Progenitor cell of endocrine pancreas (in vitro differentiated cells): ENCODE measurements around the gene TAS2R43. TPM values are rescaled to one million over a fixed set of nuclear protein-coding genes. Genes with fewer than 3 reads are reported as not detected.
"Not testable (repeated sequence)": the region's sequence is repeated elsewhere in the genome, so short reads cannot be mapped to it uniquely, and the experiment has no call there.

Experiments used
- DNase-seq: peaks from one replicate; pipeline ENCODE4 v3.0.0; 2021; ENCODE audit warnings: low spot score; ENCODE audit not compliant: unreplicated experiment
- H3K27ac Mint-ChIP-seq: 2 replicates; pipeline ENCODE4 v1.8.0; 2021; ENCODE audit warnings: mild to moderate bottlenecking, moderate library complexity, mixed read lengths
- H3K27me3 Mint-ChIP-seq: 2 replicates; pipeline ENCODE4 v1.8.0; 2021; ENCODE audit warnings: mixed read lengths
- H3K36me3 Mint-ChIP-seq: 2 replicates; pipeline ENCODE4 v1.8.0; 2022; ENCODE audit warnings: mixed read lengths; ENCODE audit not compliant: insufficient read depth
- H3K4me1 Mint-ChIP-seq: 2 replicates; pipeline ENCODE4 v1.8.0; 2021; ENCODE audit warnings: low read depth, mixed read lengths
- H3K4me3 Mint-ChIP-seq: 2 replicates; pipeline ENCODE4 v1.8.0; 2021; ENCODE audit warnings: low read depth, mild to moderate bottlenecking, moderate library complexity, mixed read lengths
- H3K9me3 Mint-ChIP-seq: 2 replicates; pipeline ENCODE4 v1.8.0; 2021; ENCODE audit warnings: low read depth, mixed read lengths
- total RNA-seq: library from RNA; stranded (reverse); gene quantifications from 2 replicates; pipeline ENCODE4 v1.2.1, GENCODE V29; 2021
- TF ChIP-seq, protein P1 (sequence below): fragments of 200-600 bp; sonication (generic); IDR thresholded peaks from one replicate; pipeline ENCODE4 v1.5.0; 2021; ENCODE audit warnings: antibody characterized with exemption, mild to moderate bottlenecking; ENCODE audit not compliant: unreplicated experiment

Gene TAS2R43
- total RNA-seq, 1 donor from 2014 or later, result 1.2 TPM

DNA sequence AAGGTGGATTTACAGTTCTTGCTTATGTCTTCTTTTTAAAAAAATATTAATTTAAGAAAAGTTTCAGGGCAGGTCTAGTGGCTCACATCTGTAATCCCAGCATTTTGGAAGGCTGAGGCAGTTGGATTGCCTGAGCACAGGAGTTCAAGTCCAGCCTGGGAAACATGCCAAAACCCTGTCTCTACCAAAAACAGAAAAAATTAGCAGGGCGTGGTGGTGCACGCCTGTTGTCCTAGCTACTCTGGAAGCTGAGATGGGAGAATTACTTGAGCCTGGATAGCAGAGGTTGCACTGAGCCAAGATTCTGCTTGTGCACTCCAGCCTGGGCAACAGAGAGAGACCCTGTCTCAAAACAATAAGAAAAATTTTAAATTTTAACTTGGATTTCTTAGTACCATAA, 24.6 kb downstream of the TAS2R43 start:
- Mint-ChIP-seq H3K36me3 (peaks cover 27% of the 10 kb centered on the region), H3K4me3 (no peak overlapping the region), H3K4me1 (peaks cover 18% of the 10 kb centered on the region), H3K9me3 (peaks cover 11% of the 10 kb centered on the region), H3K27me3 (no peaks in the 10 kb centered on the region), H3K27ac (no peak overlapping the region)
- TF ChIP-seq, protein P1, sequence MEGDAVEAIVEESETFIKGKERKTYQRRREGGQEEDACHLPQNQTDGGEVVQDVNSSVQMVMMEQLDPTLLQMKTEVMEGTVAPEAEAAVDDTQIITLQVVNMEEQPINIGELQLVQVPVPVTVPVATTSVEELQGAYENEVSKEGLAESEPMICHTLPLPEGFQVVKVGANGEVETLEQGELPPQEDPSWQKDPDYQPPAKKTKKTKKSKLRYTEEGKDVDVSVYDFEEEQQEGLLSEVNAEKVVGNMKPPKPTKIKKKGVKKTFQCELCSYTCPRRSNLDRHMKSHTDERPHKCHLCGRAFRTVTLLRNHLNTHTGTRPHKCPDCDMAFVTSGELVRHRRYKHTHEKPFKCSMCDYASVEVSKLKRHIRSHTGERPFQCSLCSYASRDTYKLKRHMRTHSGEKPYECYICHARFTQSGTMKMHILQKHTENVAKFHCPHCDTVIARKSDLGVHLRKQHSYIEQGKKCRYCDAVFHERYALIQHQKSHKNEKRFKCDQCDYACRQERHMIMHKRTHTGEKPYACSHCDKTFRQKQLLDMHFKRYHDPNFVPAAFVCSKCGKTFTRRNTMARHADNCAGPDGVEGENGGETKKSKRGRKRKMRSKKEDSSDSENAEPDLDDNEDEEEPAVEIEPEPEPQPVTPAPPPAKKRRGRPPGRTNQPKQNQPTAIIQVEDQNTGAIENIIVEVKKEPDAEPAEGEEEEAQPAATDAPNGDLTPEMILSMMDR, result no peak
- DNase-seq, result no peak

GRCh38 chr12:11062194-11062593, 29.9 kb downstream of the TAS2R43 start, which contains the start of gene TAS2R46:
Gene TAS2R46 (minus strand): TSS chr12:11062294. CDS start chr12:11062294, 0 bp downstream.
- H3K9me3 Mint-ChIP-seq, H3K27me3 Mint-ChIP-seq, H3K27ac Mint-ChIP-seq, DNase-seq, H3K4me1 Mint-ChIP-seq, H3K4me3 Mint-ChIP-seq: not testable (repeated sequence)
- H3K36me3 Mint-ChIP-seq, result peaks cover 11% of the 10 kb centered on the region

- TF ChIP-seq, protein P1, result no peak
- no peak overlapping the region for H3K27ac Mint-ChIP-seq
- DNase-seq, result no peak
- H3K4me1 Mint-ChIP-seq, result peaks cover 8% of the 10 kb centered on the region
- no peaks in the 10 kb centered on the region for H3K27me3 Mint-ChIP-seq
- H3K36me3 Mint-ChIP-seq, result peaks cover 20% of the 10 kb centered on the region
- H3K9me3 Mint-ChIP-seq, result peaks cover 5% of the 10 kb centered on the region
- H3K4me3 Mint-ChIP-seq, result no peak overlapping the region
These were observed 32.3 kb downstream of the TAS2R43 start for GRCh38 chr12:11059784-11060183.

DNA sequence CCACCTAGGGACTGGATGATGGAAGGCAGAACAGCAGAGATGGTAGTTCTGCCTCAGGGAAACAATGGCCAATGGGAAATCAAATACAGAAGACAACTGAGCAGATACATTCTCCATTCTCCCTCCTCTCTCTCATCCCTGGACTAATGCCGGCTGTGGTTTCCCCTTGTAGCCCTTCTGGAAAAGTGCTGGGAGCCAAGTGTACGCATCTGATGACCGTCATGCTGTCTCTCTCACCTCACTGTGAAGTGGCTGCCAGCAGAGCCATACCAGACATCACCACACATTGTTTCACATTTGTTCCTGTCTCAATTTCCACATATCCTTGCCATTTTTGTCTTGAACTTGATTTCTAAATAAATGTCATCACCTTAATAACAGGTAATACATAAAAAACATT, 33.1 kb downstream of the TAS2R43 start:
- Mint-ChIP-seq H3K4me1 (peaks cover 8% of the 10 kb centered on the region), H3K4me3 (no peak overlapping the region), H3K9me3 (peaks cover 5% of the 10 kb centered on the region), H3K27me3 (no peaks in the 10 kb centered on the region), H3K36me3 (peaks cover 15% of the 10 kb centered on the region), H3K27ac (no peak overlapping the region)
- DNase-seq, result no peak
- TF ChIP-seq, protein P1, result no peak

- DNase-seq, result no peak
- no peak overlapping the region for H3K4me3 Mint-ChIP-seq
- TF ChIP-seq, protein P1, result no peak
- peaks cover 42% of the 10 kb centered on the region for H3K36me3 Mint-ChIP-seq
- H3K9me3 Mint-ChIP-seq, result peaks cover 30% of the 10 kb centered on the region
- H3K4me1 Mint-ChIP-seq, result peaks cover 5% of the 10 kb centered on the region
- H3K27me3 Mint-ChIP-seq, result no peaks in the 10 kb centered on the region
- H3K27ac Mint-ChIP-seq, result no peak overlapping the region
These were observed 36.8 kb downstream of the TAS2R43 start for GRCh38 chr12:11055306-11055705.

DNA sequence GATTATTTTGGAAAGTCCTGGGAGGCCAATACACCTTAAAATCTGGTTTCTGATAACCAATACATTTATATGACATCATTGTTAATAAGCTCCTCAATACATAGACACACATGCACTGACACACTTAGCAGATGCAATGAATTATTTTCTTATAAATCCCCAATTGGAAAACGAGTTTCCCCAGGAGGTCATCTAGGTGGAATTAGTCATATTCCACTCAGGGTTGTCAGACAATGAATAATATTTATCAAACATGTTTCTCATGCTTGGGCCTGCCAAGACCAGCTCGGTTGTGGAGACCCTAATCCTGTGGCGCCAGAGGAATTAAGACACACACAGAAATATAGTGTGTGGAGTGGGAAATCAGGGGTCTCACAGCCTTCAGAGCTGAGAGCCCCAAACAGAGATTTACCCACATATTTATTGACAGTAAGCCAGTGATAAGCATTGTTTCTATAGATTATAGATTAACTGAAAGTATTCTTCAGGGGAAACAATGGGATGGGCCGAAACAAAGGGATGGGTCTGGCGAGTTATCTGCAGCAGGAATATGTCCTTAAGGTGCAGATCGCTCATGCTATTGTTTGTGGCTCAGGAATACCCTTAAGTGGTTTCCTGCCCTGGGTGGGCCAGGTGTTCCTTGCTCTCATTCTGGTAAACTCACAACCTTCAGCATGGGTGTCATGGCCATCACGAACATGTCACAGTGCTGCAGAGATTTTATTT, 42.1 kb downstream of the TAS2R43 start:
- H3K36me3 Mint-ChIP-seq, result peaks cover 56% of the 10 kb centered on the region

GRCh38 chr12:11041366-11041765, 50.7 kb downstream of the TAS2R43 start:
- not testable (repeated sequence) for H3K27me3 Mint-ChIP-seq, H3K27ac Mint-ChIP-seq, DNase-seq, H3K4me3 Mint-ChIP-seq
- peaks cover 60% of the 10 kb centered on the region for H3K36me3 Mint-ChIP-seq
- peaks cover 15% of the 10 kb centered on the region for H3K4me1 Mint-ChIP-seq
- H3K9me3 Mint-ChIP-seq, result peaks cover 33% of the 10 kb centered on the region

More for the DNA sequence above, 42.1 kb downstream of the TAS2R43 start:
- H3K4me1 Mint-ChIP-seq, H3K4me3 Mint-ChIP-seq, H3K27me3 Mint-ChIP-seq, H3K27ac Mint-ChIP-seq, DNase-seq: not testable (repeated sequence)
- H3K9me3 Mint-ChIP-seq, result peaks cover 30% of the 10 kb centered on the region
